Stomach (tissue), 9 donors: ENCODE measurements around the gene KIR3DL1. TPM values are rescaled to one million over a fixed set of nuclear protein-coding genes. Genes with fewer than 3 reads are reported as not detected.
"Not testable (repeated sequence)": the region's sequence is repeated elsewhere in the genome, so short reads cannot be mapped to it uniquely, and the experiment has no call there.

Experiments used
- DNase-seq, 2 donors: peaks; one replicate each; pipeline versions ENCODE4 v3.0.0 to v3.0.0-alpha.2; 2013 to 2019
- H3K27ac ChIP-seq, 5 donors: fragments of 200-600 bp in 4 of 5; sonication (generic) in 4 of 5; one replicate each; pipeline ENCODE4 v1.5.1; 2013 to 2019; ENCODE audit warnings: mild to moderate bottlenecking in 1 of 5, moderate library complexity in 1 of 5
- H3K27me3 ChIP-seq, 3 donors: fragments of 200-600 bp; sonication (generic); one replicate each; pipeline ENCODE4 v1.5.1; 2017 to 2019; ENCODE audit warnings: mixed run types in 1 of 3
- H3K36me3 ChIP-seq, 4 donors: fragments of 200-600 bp; sonication (generic); 1 replicate in 3 of 4; 2 replicates in 1 of 4; pipeline ENCODE4 v1.5.1; 2016 to 2019
- H3K4me1 ChIP-seq, 4 donors: fragments of 200-600 bp; sonication (generic); one replicate each; pipeline ENCODE4 v1.5.1; 2016 to 2019
- H3K4me3 ChIP-seq, 4 donors: fragments of 200-600 bp; sonication (generic) in 3 of 4; one replicate each; pipeline ENCODE4 v1.5.1; 2016 to 2019; ENCODE audit warnings: mild to moderate bottlenecking in 1 of 4
- H3K9me3 ChIP-seq, 4 donors: fragments of 200-600 bp; sonication (generic); one replicate each; pipeline ENCODE4 v1.5.1; 2016 to 2019
- CTCF ChIP-seq, 7 experiments: fragments of 450-650 bp in 4 of 7; fragments of 200-600 bp in 3 of 7; sonication (generic) in 3 of 7; IDR thresholded peaks; one replicate each; pipeline ENCODE4 v1.5.1; 2016 to 2019; ENCODE audit warnings: antibody characterized with exemption in 7 of 7, control low read depth in 2 of 7, mild to moderate bottlenecking in 1 of 7
- EP300 ChIP-seq: sonication (generic); formaldehyde crosslinking; IDR thresholded peaks from one replicate; pipeline ENCODE4 v1.6.1; 2017; ENCODE audit warnings: antibody characterized with exemption
- POLR2A ChIP-seq, 4 donors: fragments of 450-650 bp; IDR thresholded peaks; one replicate each; pipeline ENCODE4 v1.6.1; 2016; ENCODE audit warnings: antibody characterized with exemption in 4 of 4, control low read depth in 2 of 4, mild to moderate bottlenecking in 1 of 4, moderate library complexity in 1 of 4
- POLR2AphosphoS5 ChIP-seq, 3 donors: sonication (generic); formaldehyde crosslinking; IDR thresholded peaks; one replicate each; pipeline ENCODE4 v1.6.1; 2016; ENCODE audit warnings: antibody characterized with exemption in 3 of 3
- WGBS, 5 donors: extraction: QIAGEN DNeasy Blood & Tissue Kit in 3 of 5; methylation state at CpG; one replicate each; pipeline versions ENCODE4 v1.1.5 to v1.1.7; 2013 to 2018; 5-methylcytosine and 5-hydroxymethylcytosine counted together
- intact Hi-C: fragments of 100-400 bp; cut with DNase I; formaldehyde crosslinking; loops from one replicate; pipeline ENCODE4 v1.15.1; 2023; ENCODE audit warnings: low total_unique reads
- polyA plus RNA-seq, 3 donors: library from polyadenylated mRNA; stranded (reverse); fragments of 200-250 nt; gene quantifications; one replicate each; pipeline ENCODE4 v1.2.3, GENCODE V29; 2013
- total RNA-seq, 5 donors: library from RNA; depleted of rRNA; stranded (reverse); fragments of >200 nt; gene quantifications; one replicate each; pipeline versions ENCODE4 v1.1.0 to v1.2.3, GENCODE V29; 2014 to 2016
- donor health status: healthy with polysubstance abuse.
- donor health status: Bipolar disorder and iron deficiency.
- donor health status: healthy.

The KIR3DL1 gene
- total and polyA plus RNA-seq, 8 donors = not detected

DNA sequence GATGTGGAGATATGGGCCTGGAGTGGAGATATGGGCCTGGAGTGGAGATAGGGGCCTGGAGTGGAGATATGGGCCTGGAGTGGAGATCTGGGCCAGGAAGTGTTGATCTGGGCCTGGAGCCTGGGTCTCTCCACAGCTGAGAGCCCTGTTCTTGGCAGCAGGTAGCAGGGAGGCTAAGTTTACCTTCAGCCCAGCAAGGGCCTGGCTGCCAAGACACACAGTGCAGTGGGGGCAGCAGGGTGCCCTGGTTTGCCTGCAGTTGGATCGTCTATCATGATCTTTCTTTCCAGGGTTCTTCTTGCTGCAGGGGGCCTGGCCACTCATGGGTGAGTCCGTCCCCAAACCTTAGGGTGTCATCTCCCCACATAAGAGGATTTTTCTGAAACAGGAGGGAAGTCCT is 34.7 kb downstream of the KIR3DL1 start:
- Histone ChIP-seq H3K4me1 (no peaks in the 10 kb centered on the region), H3K36me3 (no peaks in the 10 kb centered on the region), H3K9me3 (peaks cover 0 to 7% (median 0%) of the 10 kb centered on the region in 4 donors), H3K27ac (no peak overlapping the region), H3K27me3 (peaks cover 0 to 8% (median 0%) of the 10 kb centered on the region in 3 donors), H3K4me3 (no peak overlapping the region)
- no peak for DNase-seq
- 0 to 54% (median 28%) methylated on average over 1 to 2 of the region's 2 CpGs for WGBS, 5 donors
- intact Hi-C loops = no loop called here
- TF ChIP-seq EP300 = no peak
- TF ChIP-seq POLR2A (IDR thresholded peaks at IDR 0.05) = no peak
- TF ChIP-seq POLR2AphosphoS5 (IDR thresholded peaks at IDR 0.05) = no peak
- TF ChIP-seq CTCF (IDR thresholded peaks at IDR 0.05) = no peak

GRCh38 chr19:54851353-54851752 is 35.1 kb downstream of the KIR3DL1 start:
- no peaks in the 10 kb centered on the region for H3K4me1 ChIP-seq
- H3K4me3 ChIP-seq = no peak overlapping the region
- no peak for TF ChIP-seq EP300
- TF ChIP-seq CTCF (IDR thresholded peaks at IDR 0.05) = no peak
- TF ChIP-seq POLR2AphosphoS5 (IDR thresholded peaks at IDR 0.05) = no peak
- TF ChIP-seq POLR2A (IDR thresholded peaks at IDR 0.05) = no peak
- H3K36me3 ChIP-seq = no peaks in the 10 kb centered on the region
- WGBS, 5 donors = 70 to 91% (median 86%) methylated on average over 7 of the region's 7 CpGs
- H3K27me3 ChIP-seq = peaks cover 0 to 8% (median 0%) of the 10 kb centered on the region in 3 donors
- H3K27ac ChIP-seq = no peak overlapping the region
- intact Hi-C loops = no loop called here
- DNase-seq = no peak
- H3K9me3 ChIP-seq = peaks cover 0 to 4% (median 0%) of the 10 kb centered on the region in 4 donors

DNA sequence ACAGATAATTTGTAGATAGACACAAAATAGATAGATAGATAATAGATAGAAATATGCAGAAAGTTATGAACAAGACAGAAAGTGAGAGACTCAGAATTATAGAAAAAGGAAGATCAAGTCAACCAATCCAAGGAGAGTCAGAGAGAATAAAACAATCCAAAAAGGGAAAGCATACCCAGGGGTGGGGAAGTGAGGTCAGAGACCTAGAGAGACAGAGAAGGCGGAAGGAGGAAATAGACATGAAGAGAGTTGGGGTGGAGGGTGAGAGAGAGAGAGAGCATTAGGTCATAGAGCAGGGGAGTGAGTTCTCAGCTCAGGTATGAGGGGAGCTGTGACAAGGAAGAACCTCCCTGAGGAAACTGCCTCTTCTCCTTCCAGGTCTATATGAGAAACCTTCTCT is 39.0 kb downstream of the KIR3DL1 start:
- H3K4me3 ChIP-seq, H3K9me3 ChIP-seq, DNase-seq, intact Hi-C loops, H3K27ac ChIP-seq, H3K36me3 ChIP-seq, H3K4me1 ChIP-seq, H3K27me3 ChIP-seq: not testable (repeated sequence)
- 47 to 72% (median 61%) methylated on average over 1 of the region's 1 CpG for WGBS, 5 donors

DNA sequence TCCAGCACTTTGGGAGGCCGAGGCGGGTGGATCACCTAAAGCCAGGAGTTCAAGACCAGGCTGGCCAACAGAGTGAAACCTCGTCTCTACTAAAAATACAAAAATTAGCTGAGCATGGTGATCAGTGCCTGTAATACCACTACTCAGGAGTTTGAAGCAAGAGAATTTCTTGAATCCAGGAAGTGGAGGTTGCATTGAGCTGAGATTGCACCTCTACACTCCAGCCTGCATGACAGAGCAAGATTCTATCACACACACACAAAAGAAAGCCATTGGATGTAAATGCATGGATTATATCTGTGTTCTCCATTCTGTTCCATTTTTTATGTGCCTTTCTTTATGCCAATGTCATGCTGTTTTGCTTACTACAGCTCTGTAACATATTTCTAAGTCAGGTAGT is 42.2 kb downstream of the KIR3DL1 start:
- H3K27me3 ChIP-seq, H3K27ac ChIP-seq, H3K4me3 ChIP-seq, intact Hi-C loops, H3K9me3 ChIP-seq, H3K4me1 ChIP-seq, H3K36me3 ChIP-seq, DNase-seq: not testable (repeated sequence)
- 69 to 93% (median 78%) methylated on average over 3 of the region's 3 CpGs for WGBS, 5 donors

DNA sequence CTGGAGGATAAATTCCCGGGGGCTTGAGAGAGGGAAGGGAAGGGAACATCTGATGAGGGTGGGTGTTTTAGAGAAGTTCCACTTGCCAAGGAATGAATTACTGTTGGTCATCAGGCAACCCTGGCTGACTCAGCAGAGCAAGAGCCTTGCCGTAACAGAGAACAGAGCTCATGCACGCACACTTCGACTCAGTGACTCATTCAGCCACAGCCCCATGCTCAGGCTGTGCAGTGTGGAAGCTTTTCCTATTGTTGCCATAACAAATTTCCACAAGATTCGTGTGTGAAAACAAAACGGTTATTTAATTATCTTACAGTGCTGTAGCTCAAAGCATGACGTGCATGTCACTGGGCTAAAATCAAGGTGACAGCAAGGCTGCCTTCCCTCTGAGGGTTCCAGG is 43.2 kb downstream of the KIR3DL1 start:
- intact Hi-C loops, DNase-seq, H3K4me1 ChIP-seq, H3K36me3 ChIP-seq, H3K9me3 ChIP-seq, H3K4me3 ChIP-seq, H3K27ac ChIP-seq, H3K27me3 ChIP-seq: not testable (repeated sequence)
- 68 to 80% (median 77%) methylated on average over 7 of the region's 7 CpGs for WGBS, 5 donors

DNA sequence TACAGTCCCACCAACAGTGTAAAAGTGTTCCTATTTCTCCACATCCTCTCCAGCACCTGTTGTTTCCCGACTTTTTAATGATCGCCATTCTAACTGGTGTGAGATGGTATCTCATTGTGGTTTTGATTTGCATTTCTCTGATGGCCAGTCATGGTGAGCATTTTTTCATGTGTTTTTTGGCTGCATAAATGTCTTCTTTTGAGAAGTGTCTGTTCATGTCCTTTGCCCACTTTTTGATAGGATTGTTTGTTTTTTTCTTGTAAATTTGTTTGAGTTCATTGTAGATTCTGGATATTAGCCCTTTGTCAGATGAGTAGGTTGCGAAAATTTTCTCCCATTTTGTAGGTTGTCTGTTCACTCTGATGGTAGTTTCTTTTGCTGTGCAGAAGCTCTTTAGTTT is 47.2 kb downstream of the KIR3DL1 start:
- H3K4me3 ChIP-seq, intact Hi-C loops, H3K9me3 ChIP-seq, DNase-seq, H3K36me3 ChIP-seq, H3K4me1 ChIP-seq, H3K27me3 ChIP-seq, H3K27ac ChIP-seq: not testable (repeated sequence)
- WGBS, 5 donors = 96 to 100% methylated on average over 2 of the region's 3 CpGs; no CpG with 5 or more reads in 3 of the 5 donors

GRCh38 chr19:54871696-54872095 is 55.4 kb downstream of the KIR3DL1 start:
- no peaks in the 10 kb centered on the region for H3K4me1 ChIP-seq
- no peak overlapping the region for H3K27ac ChIP-seq
- TF ChIP-seq EP300 = no peak
- TF ChIP-seq POLR2A (IDR thresholded peaks at IDR 0.05) = no peak
- no peak for TF ChIP-seq POLR2AphosphoS5 (IDR thresholded peaks at IDR 0.05)
- no peak for DNase-seq
- H3K4me3 ChIP-seq = no peak overlapping the region
- no peaks in the 10 kb centered on the region for H3K36me3 ChIP-seq
- peaks cover 0 to 5% (median 0%) of the 10 kb centered on the region in 3 donors for H3K27me3 ChIP-seq
- intact Hi-C loops = no loop called here
- WGBS, 5 donors = 35 to 51% (median 41%) methylated on average over 3 of the region's 3 CpGs
- H3K9me3 ChIP-seq = peaks cover 0 to 12% (median 8%) of the 10 kb centered on the region in 4 donors
